Upper lobe of left lung (tissue), 6 donors: ENCODE results near the gene HACD3. TPM values are rescaled to one million over a fixed set of nuclear protein-coding genes. Genes with fewer than 3 reads are reported as not detected.

ENCODE experiments used
- ATAC-seq, 2 donors: fragments of 200-7000 bp; cut with Tn5 transposase; one replicate each; pipeline ENCODE4 v1.9.1; 2022; ENCODE audit warnings: mild to moderate bottlenecking in 2 of 2, moderate library complexity in 2 of 2; ENCODE audit not compliant: low FRiP score in 2 of 2
- DNase-seq, 2 donors: peaks; one replicate each; pipeline ENCODE4 v3.0.0-alpha.2; 2019 to 2020
- H3K27ac ChIP-seq, 4 donors: fragments of 200-600 bp; sonication (generic); one replicate each; pipeline ENCODE4 v1.5.1; 2016 to 2019
- H3K27me3 ChIP-seq, 4 donors: fragments of 200-600 bp; sonication (generic); one replicate each; pipeline ENCODE4 v1.5.1; 2017 to 2019
- H3K36me3 ChIP-seq, 4 donors: fragments of 200-600 bp; sonication (generic); one replicate each; pipeline ENCODE4 v1.5.1; 2016 to 2019
- H3K4me1 ChIP-seq, 4 donors: fragments of 200-600 bp; sonication (generic); one replicate each; pipeline ENCODE4 v1.5.1; 2018 to 2019
- H3K4me3 ChIP-seq, 4 donors: fragments of 200-600 bp; sonication (generic); one replicate each; pipeline ENCODE4 v1.5.1; 2017 to 2019; ENCODE audit warnings: mild to moderate bottlenecking in 2 of 4, moderate library complexity in 1 of 4
- H3K9me3 ChIP-seq, 4 donors: fragments of 200-600 bp; sonication (generic); one replicate each; pipeline ENCODE4 v1.5.1; 2018 to 2019
- CTCF ChIP-seq, 6 experiments: fragments of 450-650 bp in 4 of 6; fragments of 200-600 bp in 2 of 6; sonication (generic) in 2 of 6; IDR thresholded peaks; one replicate each; pipeline ENCODE4 v1.5.1; 2016 to 2019; ENCODE audit warnings: antibody characterized with exemption in 6 of 6
- EP300 ChIP-seq, 4 donors: sonication (generic); formaldehyde crosslinking; IDR thresholded peaks; one replicate each; pipeline ENCODE4 v1.5.1; 2017; ENCODE audit warnings: antibody characterized with exemption in 4 of 4, control low read depth in 2 of 4
- POLR2A ChIP-seq, 4 donors: fragments of 450-650 bp; IDR thresholded peaks; one replicate each; pipeline ENCODE4 v1.5.1; 2016 to 2017; ENCODE audit warnings: antibody characterized with exemption in 4 of 4, mild to moderate bottlenecking in 2 of 4
- POLR2AphosphoS5 ChIP-seq, 2 donors: sonication (generic); formaldehyde crosslinking; IDR thresholded peaks; one replicate each; pipeline ENCODE4 v1.5.1; 2017; ENCODE audit warnings: antibody characterized with exemption in 2 of 2
- WGBS, 2 donors: methylation state at CpG; one replicate each; pipeline ENCODE4 v1.1.5; 2017 to 2018; 5-methylcytosine and 5-hydroxymethylcytosine counted together
- total RNA-seq, 6 donors: library from RNA; depleted of rRNA in 4 of 6; stranded (reverse); fragments of >200 nt in 4 of 6; gene quantifications; one replicate each; pipeline versions ENCODE4 v1.1.0 to v1.2.1, GENCODE V29; 2016 to 2021
- donor health status: DM: no; HTN: no; CAD: no; lungs with moderate emphysema.
- donor health status: DM: no; HTN: yes; CAD: no; lungs with severe emphysema.

HACD3 gene
- total RNA-seq, 6 donors from 2014 or later, result 14.7 to 65.7 (median 42.6) TPM

- no peak overlapping the region for H3K4me3 ChIP-seq
- peak overlapping the region; percentile 17 to 46 (median 26) for H3K27ac ChIP-seq
- no peak for ATAC-seq
- 86 to 89% methylated on average over 5 of the region's 5 CpGs for WGBS, 2 donors
- H3K4me1 ChIP-seq, result peaks cover 16 to 44% (median 29%) of the 10 kb centered on the region in 4 donors
- DNase-seq, result no peak
- TF ChIP-seq POLR2A (IDR thresholded peaks at IDR 0.05) (no peak), POLR2AphosphoS5 (IDR thresholded peaks at IDR 0.05) (no peak), CTCF (IDR thresholded peaks at IDR 0.05) (no peak), EP300 (IDR thresholded peaks at IDR 0.05) (no peak)
- H3K9me3 ChIP-seq, result no peaks in the 10 kb centered on the region
- H3K27me3 ChIP-seq, result no peaks in the 10 kb centered on the region
- H3K36me3 ChIP-seq, result peaks cover 0 to 57% (median 19%) of the 10 kb centered on the region in 4 donors
Measured at GRCh38 chr15:65512189-65512588, 18.1 kb upstream of the HACD3 start.

- Histone ChIP-seq H3K9me3 (no peaks in the 10 kb centered on the region), H3K4me1 (peaks cover 16 to 44% (median 29%) of the 10 kb centered on the region in 4 donors), H3K36me3 (peaks cover 0 to 50% (median 16%) of the 10 kb centered on the region in 4 donors), H3K27me3 (no peaks in the 10 kb centered on the region), H3K27ac (peak overlapping the region; percentile 17 to 46 (median 26)), H3K4me3 (no peak overlapping the region)
- no peak for TF ChIP-seq POLR2A (IDR thresholded peaks at IDR 0.05)
- no peak for TF ChIP-seq CTCF (IDR thresholded peaks at IDR 0.05)
- TF ChIP-seq EP300 (IDR thresholded peaks at IDR 0.05), result no peak
- TF ChIP-seq POLR2AphosphoS5 (IDR thresholded peaks at IDR 0.05), result no peak
- ATAC-seq (peak in 1 of 2 donors; percentile 33), DNase-seq (no peak)
- WGBS, 2 donors, result 51 to 53% methylated on average over 10 of the region's 10 CpGs
Measured at GRCh38 chr15:65512807-65513416, 17.4 kb upstream of the HACD3 start.

DNA sequence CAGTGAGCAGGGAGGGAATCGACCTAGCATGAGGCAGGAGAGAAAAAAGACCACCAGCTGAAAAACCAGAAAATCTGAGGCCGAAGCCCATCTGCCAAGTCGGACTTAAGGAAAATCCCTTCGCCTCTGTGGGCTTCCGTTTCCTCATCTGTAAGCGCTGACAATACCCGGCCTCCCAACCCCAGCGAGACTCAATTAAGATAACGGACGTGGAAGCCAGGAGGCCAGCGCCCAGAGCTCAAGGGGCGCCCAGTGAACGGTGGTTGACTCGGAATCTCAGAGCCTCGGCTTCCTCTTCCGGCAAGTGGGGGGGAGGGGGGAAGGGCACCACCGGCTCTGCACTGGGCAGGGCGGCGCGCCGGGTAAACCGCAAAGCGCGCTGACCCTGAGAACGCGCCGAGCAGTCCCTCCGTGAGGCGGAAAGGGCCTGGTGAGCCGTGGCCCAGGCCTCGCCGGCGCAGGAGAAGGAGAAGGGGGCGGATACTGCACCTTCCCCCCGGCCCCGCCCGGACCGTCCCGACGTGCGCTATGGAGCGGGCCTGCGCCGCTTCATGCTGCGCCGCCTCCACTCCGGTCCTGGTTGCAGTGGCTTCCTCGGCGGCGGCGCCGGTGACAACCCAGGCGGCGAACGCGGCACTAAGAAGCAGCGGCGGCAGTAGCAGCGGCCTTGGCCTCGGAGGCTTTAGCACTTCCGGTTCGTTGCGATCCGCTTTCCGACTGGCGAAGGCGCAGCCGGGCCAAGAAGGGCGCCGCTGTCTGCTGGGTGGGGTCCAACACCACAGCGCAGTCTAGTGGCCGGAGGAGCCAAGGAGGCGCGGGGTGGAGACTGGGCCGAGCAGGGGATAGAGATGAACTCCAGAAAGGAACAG lies 13.0 kb upstream of the HACD3 start, which contains the start of gene DPP8:
DPP8 (minus strand) TSS at position 693 of the 869 bp plus-strand sequence. CDS start 5,136 bp downstream, outside the sequence.
- Histone ChIP-seq H3K36me3 (peaks cover 0 to 8% (median 0%) of the 10 kb centered on the region in 4 donors), H3K27ac (peak within 1 kb of the TSS; percentile 94 to 95 (median 94)), H3K27me3 (no peaks in the 10 kb centered on the region), H3K4me3 (peak within 1 kb of the TSS; percentile 90 to 99 (median 95)), H3K9me3 (no peaks in the 10 kb centered on the region), H3K4me1 (peaks cover 16 to 43% (median 26%) of the 10 kb centered on the region in 4 donors)
- DNase-seq (peak; percentile 94 to 96), ATAC-seq (peak; percentile 99)
- 0 to 1% methylated on average over 41 to 63 of the region's 75 CpGs for WGBS, 2 donors
- TF ChIP-seq POLR2A (IDR thresholded peaks at IDR 0.05) (peak; percentile 30 to 83 (median 66)), POLR2AphosphoS5 (IDR thresholded peaks at IDR 0.05) (peak; percentile 89 to 91), CTCF (IDR thresholded peaks at IDR 0.05) (peak; percentile 62 to 95 (median 74)), EP300 (IDR thresholded peaks at IDR 0.05) (peak in 1 of 4 donors; percentile 10)

GRCh38 chr15:65517866-65518207 lies 12.4 kb upstream of the HACD3 start:
- Histone ChIP-seq H3K4me1 (peaks cover 16 to 37% (median 23%) of the 10 kb centered on the region in 4 donors), H3K4me3 (peak overlapping the region in 3 of 4 donors; percentile 90 to 99 (median 93)), H3K27me3 (no peaks in the 10 kb centered on the region), H3K36me3 (peaks cover 0 to 3% (median 0%) of the 10 kb centered on the region in 4 donors), H3K27ac (peak overlapping the region; percentile 94 to 95 (median 94)), H3K9me3 (no peaks in the 10 kb centered on the region)
- TF ChIP-seq POLR2AphosphoS5 (IDR thresholded peaks at IDR 0.05) (no peak), EP300 (IDR thresholded peaks at IDR 0.05) (no peak), POLR2A (IDR thresholded peaks at IDR 0.05) (no peak), CTCF (IDR thresholded peaks at IDR 0.05) (no peak)
- whole genome bisulfite sequencing, 2 donors, result 41% methylated on average over 8 of the region's 8 CpGs
- DNase-seq (no peak), ATAC-seq (no peak)
